ENCODE results near the gene NSD2. TPM values are rescaled to one million over a fixed set of nuclear protein-coding genes. Genes with fewer than 3 reads are reported as not detected.

Gene NSD2
- total RNA-seq, 4 donors from 2014 or later: 25.3 to 46.7 (median 27.4) TPM

GRCh38 chr4:1975880-1976279 is 104.7 kb downstream of the NSD2 start:
- WGBS: 96% methylated on average over 9 of the region's 11 CpGs
- peak; percentile 22 to 47 for DNase-seq (ENCODE audit: low spot score in 2 of 2)
- Histone ChIP-seq H3K9me3 (no peaks in the 10 kb centered on the region), H3K27ac (no peak overlapping the region), H3K27me3 (no peaks in the 10 kb centered on the region), H3K4me1 (no peaks in the 10 kb centered on the region), H3K4me3 (no peak overlapping the region), H3K36me3 (peaks cover 81% of the 10 kb centered on the region)
- TF ChIP-seq POLR2A (IDR thresholded peaks at IDR 0.05) (no peak), EP300 (IDR thresholded peaks at IDR 0.05) (no peak), CTCF (IDR thresholded peaks at IDR 0.05) (no peak), POLR2AphosphoS5 (IDR thresholded peaks at IDR 0.05) (no peak)

GRCh38 chr4:1976416-1977352 is 105.5 kb downstream of the NSD2 start:
- no peaks in the 10 kb centered on the region for H3K4me1 ChIP-seq
- no peaks in the 10 kb centered on the region for H3K9me3 ChIP-seq
- H3K4me3 ChIP-seq: no peak overlapping the region
- WGBS: 94% methylated on average over 34 of the region's 35 CpGs
- H3K27me3 ChIP-seq: no peaks in the 10 kb centered on the region
- peak; percentile 46 to 70 for DNase-seq (ENCODE audit: low spot score in 2 of 2)
- H3K36me3 ChIP-seq: peaks cover 83% of the 10 kb centered on the region
- no peak overlapping the region for H3K27ac ChIP-seq
- TF ChIP-seq POLR2A (IDR thresholded peaks at IDR 0.05): no peak
- no peak for TF ChIP-seq POLR2AphosphoS5 (IDR thresholded peaks at IDR 0.05)
- TF ChIP-seq EP300 (IDR thresholded peaks at IDR 0.05): no peak
- no peak for TF ChIP-seq CTCF (IDR thresholded peaks at IDR 0.05)

GRCh38 chr4:1978226-1978625 is 107.0 kb downstream of the NSD2 start:
- TF ChIP-seq EP300 (IDR thresholded peaks at IDR 0.05): no peak
- TF ChIP-seq POLR2A (IDR thresholded peaks at IDR 0.05): no peak
- no peak for TF ChIP-seq POLR2AphosphoS5 (IDR thresholded peaks at IDR 0.05)
- no peak for TF ChIP-seq CTCF (IDR thresholded peaks at IDR 0.05)
- peak in 1 of 2 donors; percentile 52 for DNase-seq (ENCODE audit: low spot score in 2 of 2)
- no peak overlapping the region for H3K27ac ChIP-seq
- no peaks in the 10 kb centered on the region for H3K9me3 ChIP-seq
- no peak overlapping the region for H3K4me3 ChIP-seq
- 91% methylated on average over 13 of the region's 13 CpGs for WGBS
- peaks cover 88% of the 10 kb centered on the region for H3K36me3 ChIP-seq
- H3K27me3 ChIP-seq: no peaks in the 10 kb centered on the region
- no peaks in the 10 kb centered on the region for H3K4me1 ChIP-seq

- H3K9me3 ChIP-seq: no peaks in the 10 kb centered on the region
- WGBS: 92% methylated on average over 45 of the region's 45 CpGs
- H3K36me3 ChIP-seq: peaks cover 92% of the 10 kb centered on the region
These were observed 107.7 kb downstream of the NSD2 start for GRCh38 chr4:1978741-1979476.

GRCh38 chr4:1979477-1980196 is 108.4 kb downstream of the NSD2 start:
- H3K27me3 ChIP-seq: no peaks in the 10 kb centered on the region
- H3K36me3 ChIP-seq: peaks cover 94% of the 10 kb centered on the region
- DNase-seq (ENCODE audit: low spot score in 2 of 2): peak in 1 of 2 donors; percentile 65
- no peak overlapping the region for H3K4me3 ChIP-seq
- whole genome bisulfite sequencing: 86% methylated on average over 22 of the region's 22 CpGs
- H3K4me1 ChIP-seq: no peaks in the 10 kb centered on the region
- H3K9me3 ChIP-seq: no peaks in the 10 kb centered on the region
- TF ChIP-seq POLR2AphosphoS5 (IDR thresholded peaks at IDR 0.05) (no peak), POLR2A (IDR thresholded peaks at IDR 0.05) (no peak), CTCF (IDR thresholded peaks at IDR 0.05) (no peak), EP300 (IDR thresholded peaks at IDR 0.05) (no peak)
- no peak overlapping the region for H3K27ac ChIP-seq

More at GRCh38 chr4:1978741-1979476, 107.7 kb downstream of the NSD2 start:
- H3K27me3 ChIP-seq: no peaks in the 10 kb centered on the region
- no peaks in the 10 kb centered on the region for H3K4me1 ChIP-seq
- no peak overlapping the region for H3K4me3 ChIP-seq
- DNase-seq (ENCODE audit: low spot score in 2 of 2): peak in 1 of 2 donors; percentile 77
- TF ChIP-seq EP300 (IDR thresholded peaks at IDR 0.05) (no peak), POLR2A (IDR thresholded peaks at IDR 0.05) (no peak), POLR2AphosphoS5 (IDR thresholded peaks at IDR 0.05) (no peak)
- no peak overlapping the region for H3K27ac ChIP-seq

Data from suprapubic skin (tissue), 4 donors.